Type B pancreatic cell (in vitro differentiated cells): Measurements from ENCODE around the gene TSPAN5. TPM values are rescaled to one million over a fixed set of nuclear protein-coding genes. Genes with fewer than 3 reads are reported as not detected.
A peak's percentile ranks its signal among the peaks of the same experiment; 100 is the strongest.
"Not testable (repeated sequence)": the region's sequence is repeated elsewhere in the genome, so short reads cannot be mapped to it uniquely, and the experiment has no call there.

Experiments
- DNase-seq: peaks from one replicate; pipeline ENCODE4 v3.0.0; 2021; ENCODE audit warnings: mixed read lengths; ENCODE audit not compliant: unreplicated experiment; ENCODE audit errors: extremely low spot score
- H3K27ac Mint-ChIP-seq: 2 replicates; pipeline ENCODE4 v1.8.0; 2021; ENCODE audit warnings: mild to moderate bottlenecking, mixed read lengths
- H3K27me3 Mint-ChIP-seq: 2 replicates; pipeline ENCODE4 v1.8.0; 2021; ENCODE audit warnings: mixed read lengths
- H3K36me3 Mint-ChIP-seq: 2 replicates; pipeline ENCODE4 v1.8.0; 2021; ENCODE audit warnings: mixed read lengths
- H3K4me1 Mint-ChIP-seq: one replicate; pipeline ENCODE4 v1.8.0; 2021; ENCODE audit warnings: mixed read lengths; ENCODE audit not compliant: unreplicated experiment
- H3K4me3 Mint-ChIP-seq: 2 replicates; pipeline ENCODE4 v1.8.0; 2021; ENCODE audit warnings: mild to moderate bottlenecking, mixed read lengths
- H3K9me3 Mint-ChIP-seq: 2 replicates; pipeline ENCODE4 v1.8.0; 2021; ENCODE audit warnings: mixed read lengths
- CTCF ChIP-seq: fragments of 200-600 bp; sonication (generic); conservative IDR thresholded peaks from 2 replicates; pipeline ENCODE4 v1.5.0; 2021; ENCODE audit warnings: antibody characterized with exemption, mild to moderate bottlenecking
- long read RNA-seq: library from polyadenylated mRNA; unstranded; transcript quantifications from one replicate; pipeline ENCODE4 v2.0.0, GENCODE V29; 2020
- total RNA-seq: library from RNA; stranded (reverse); gene quantifications from 2 replicates; pipeline ENCODE4 v1.2.1, GENCODE V29; 2021; ENCODE audit warnings: low replicate concordance

Gene TSPAN5
- total RNA-seq: 26.9 and 33.8 TPM in 2 replicates
- long read RNA-seq, partial matches to known transcripts: 0 of 11 reads
- long read RNA-seq, other reads (novel, unspliced or antisense): 8 of 11 reads

GRCh38 chr4:98658287-98659105 lies at the start of gene TSPAN5:
TSS of gene TSPAN5 (minus strand) at chr4:98658611.
- Mint-ChIP-seq H3K27ac (peak within 1 kb of the TSS; percentile 64), H3K4me1 (peaks cover 36% of the 10 kb centered on the region), H3K27me3 (peaks cover 41% of the 10 kb centered on the region), H3K9me3 (no peaks in the 10 kb centered on the region), H3K4me3 (peak within 1 kb of the TSS; percentile 93), H3K36me3 (no peaks in the 10 kb centered on the region)
- peak; percentile 84 for DNase-seq
- TF ChIP-seq CTCF: no peak

- peaks cover 8% of the 10 kb centered on the region for H3K9me3 Mint-ChIP-seq
- H3K4me3 Mint-ChIP-seq: no peak overlapping the region
- no peak for TF ChIP-seq CTCF
- no peak for DNase-seq
- no peaks in the 10 kb centered on the region for H3K27me3 Mint-ChIP-seq
- no peak overlapping the region for H3K27ac Mint-ChIP-seq
- no peaks in the 10 kb centered on the region for H3K4me1 Mint-ChIP-seq
- H3K36me3 Mint-ChIP-seq: no peaks in the 10 kb centered on the region
Observed at GRCh38 chr4:98706935-98707334, 48.5 kb upstream of the TSPAN5 start.

GRCh38 chr4:98706200-98706813 lies 47.9 kb upstream of the TSPAN5 start:
- peaks cover 8% of the 10 kb centered on the region for H3K9me3 Mint-ChIP-seq
- no peak overlapping the region for H3K4me3 Mint-ChIP-seq
- H3K4me1 Mint-ChIP-seq: no peaks in the 10 kb centered on the region
- DNase-seq: no peak
- H3K27me3 Mint-ChIP-seq: no peaks in the 10 kb centered on the region
- H3K27ac Mint-ChIP-seq: no peak overlapping the region
- no peak for TF ChIP-seq CTCF
- no peaks in the 10 kb centered on the region for H3K36me3 Mint-ChIP-seq

GRCh38 chr4:98705586-98705985 lies 47.2 kb upstream of the TSPAN5 start:
- H3K9me3 Mint-ChIP-seq, H3K4me3 Mint-ChIP-seq, H3K36me3 Mint-ChIP-seq, H3K27ac Mint-ChIP-seq, H3K4me1 Mint-ChIP-seq, DNase-seq, H3K27me3 Mint-ChIP-seq: not testable (repeated sequence)

GRCh38 chr4:98700656-98701055 lies 42.2 kb upstream of the TSPAN5 start:
- Mint-ChIP-seq H3K27ac (no peak overlapping the region), H3K27me3 (no peaks in the 10 kb centered on the region), H3K4me3 (no peak overlapping the region), H3K9me3 (peaks cover 6% of the 10 kb centered on the region), H3K36me3 (no peaks in the 10 kb centered on the region), H3K4me1 (no peaks in the 10 kb centered on the region)
- DNase-seq: no peak
- TF ChIP-seq CTCF: no peak

- Mint-ChIP-seq H3K27ac (no peak overlapping the region), H3K4me3 (no peak overlapping the region), H3K9me3 (peaks cover under 1% of the 10 kb centered on the region), H3K4me1 (no peaks in the 10 kb centered on the region), H3K36me3 (no peaks in the 10 kb centered on the region), H3K27me3 (no peaks in the 10 kb centered on the region)
- TF ChIP-seq CTCF: no peak
- no peak for DNase-seq
Observed at GRCh38 chr4:98694076-98694475, 35.7 kb upstream of the TSPAN5 start.
